GM21619 (cell line): ENCODE data around the gene XRRA1.
"Not testable (repeated sequence)": the region's sequence is repeated elsewhere in the genome, so short reads cannot be mapped to it uniquely, and the experiment has no call there.

Experiments used
- ATAC-seq: cut with Tn5 transposase; IDR thresholded peaks from one replicate; pipeline ENCODE4 v1.9.1; 2021; ENCODE audit not compliant: unreplicated experiment

XRRA1 gene

GRCh38 chr11:74905326-74905725 lies 43.6 kb downstream of the XRRA1 start:
- ATAC-seq, result no peak

- ATAC-seq, result no peak
Observed at GRCh38 chr11:74902342-74902741, 46.5 kb downstream of the XRRA1 start.

GRCh38 chr11:74896311-74896710 lies 52.6 kb downstream of the XRRA1 start:
- ATAC-seq, result no peak

- no peak for ATAC-seq
Observed at GRCh38 chr11:74895340-74896116, 53.4 kb downstream of the XRRA1 start.

- ATAC-seq, result not testable (repeated sequence)
Observed at GRCh38 chr11:74893015-74893414, 55.9 kb downstream of the XRRA1 start.

GRCh38 chr11:74877132-74877531 lies 71.8 kb downstream of the XRRA1 start:
- ATAC-seq, result no peak

- no peak for ATAC-seq
Observed at GRCh38 chr11:74871037-74871436, 77.9 kb downstream of the XRRA1 start.

- no peak for ATAC-seq
Observed at GRCh38 chr11:74870485-74870884, 78.4 kb downstream of the XRRA1 start.

- ATAC-seq, result no peak
Observed at GRCh38 chr11:74866557-74866956, 82.3 kb downstream of the XRRA1 start.

GRCh38 chr11:74863410-74863809 lies 85.5 kb downstream of the XRRA1 start:
- no peak for ATAC-seq

GRCh38 chr11:74860743-74861142 lies 88.1 kb downstream of the XRRA1 start:
- ATAC-seq, result no peak

GRCh38 chr11:74853223-74853622 lies 95.7 kb downstream of the XRRA1 start:
- ATAC-seq, result no peak

- ATAC-seq, result no peak
Observed at GRCh38 chr11:74849525-74850391, 99.1 kb downstream of the XRRA1 start.

GRCh38 chr11:74847895-74848294 lies 101.0 kb downstream of the XRRA1 start:
- no peak for ATAC-seq

GRCh38 chr11:74847395-74847794 lies 101.5 kb downstream of the XRRA1 start:
- ATAC-seq, result no peak

GRCh38 chr11:74846770-74847169 lies 102.1 kb downstream of the XRRA1 start:
- no peak for ATAC-seq

- no peak for ATAC-seq
Observed at GRCh38 chr11:74845978-74846517, 102.8 kb downstream of the XRRA1 start.

- no peak for ATAC-seq
Observed at GRCh38 chr11:74844865-74845264, 104.0 kb downstream of the XRRA1 start.

GRCh38 chr11:74844072-74844471 lies 104.8 kb downstream of the XRRA1 start:
- ATAC-seq, result no peak

GRCh38 chr11:74842967-74843366 lies 105.9 kb downstream of the XRRA1 start:
- ATAC-seq, result no peak

GRCh38 chr11:74840486-74840885 lies 108.4 kb downstream of the XRRA1 start:
- ATAC-seq, result no peak

GRCh38 chr11:74839971-74840370 lies 108.9 kb downstream of the XRRA1 start:
- no peak for ATAC-seq
